Mesothelial cell of epicardium (in vitro differentiated cells): ENCODE data around the gene PSMD13. TPM values are rescaled to one million over a fixed set of nuclear protein-coding genes. Genes with fewer than 3 reads are reported as not detected.
"Not testable (repeated sequence)": the region's sequence is repeated elsewhere in the genome, so short reads cannot be mapped to it uniquely, and the experiment has no call there.

Experiments
- DNase-seq, 2 experiments: peaks; one replicate each; pipeline ENCODE4 v3.0.0; 2021; ENCODE audit warnings: low spot score in 2 of 2; ENCODE audit not compliant: unreplicated experiment in 2 of 2
- H3K27ac Mint-ChIP-seq: 2 replicates; pipeline ENCODE4 v1.8.0; 2021; ENCODE audit warnings: mixed read lengths
- H3K27me3 Mint-ChIP-seq: 2 replicates; pipeline ENCODE4 v1.8.0; 2021; ENCODE audit warnings: low read depth, mixed read lengths
- H3K36me3 Mint-ChIP-seq: 2 replicates; pipeline ENCODE4 v1.8.0; 2021; ENCODE audit warnings: mixed read lengths
- H3K4me1 Mint-ChIP-seq: 2 replicates; pipeline ENCODE4 v1.8.0; 2021; ENCODE audit warnings: mixed read lengths
- H3K4me3 Mint-ChIP-seq: 2 replicates; pipeline ENCODE4 v1.8.0; 2021; ENCODE audit warnings: mild to moderate bottlenecking, moderate library complexity, mixed read lengths
- H3K9me3 Mint-ChIP-seq: 2 replicates; pipeline ENCODE4 v1.8.0; 2021; ENCODE audit warnings: mixed read lengths
- CTCF ChIP-seq: fragments of 200-600 bp; sonication (generic); IDR thresholded peaks from one replicate; pipeline ENCODE4 v1.5.0; 2021; ENCODE audit warnings: antibody characterized with exemption; ENCODE audit not compliant: unreplicated experiment
- total RNA-seq: library from RNA; stranded (reverse); gene quantifications from 3 replicates; pipeline ENCODE4 v1.2.1, GENCODE V29; 2021

PSMD13 gene
- total RNA-seq, 1 donor from 2014 or later = 96.2 TPM

- Mint-ChIP-seq H3K4me1 (peaks cover 22% of the 10 kb centered on the region), H3K9me3 (no peaks in the 10 kb centered on the region)
Measured at GRCh38 chr11:235609-235996, 1.2 kb upstream of the PSMD13 start.

GRCh38 chr11:235997-236773 lies 591 bp upstream of the PSMD13 start, which contains the start of gene SIRT3:
Gene SIRT3, minus strand, starts transcription at chr11:236342. Its CDS starts 14 bp downstream, at chr11:236328.
- no peaks in the 10 kb centered on the region for H3K27me3 Mint-ChIP-seq
- no peaks in the 10 kb centered on the region for H3K9me3 Mint-ChIP-seq
- H3K27ac Mint-ChIP-seq = peak within 1 kb of the TSS; percentile 100
- H3K4me3 Mint-ChIP-seq = peak within 1 kb of the TSS; percentile 97
- TF ChIP-seq CTCF = no peak
- peak; percentile 67 to 85 for DNase-seq
- H3K36me3 Mint-ChIP-seq = peaks cover 12% of the 10 kb centered on the region
- H3K4me1 Mint-ChIP-seq = peaks cover 22% of the 10 kb centered on the region

More at GRCh38 chr11:235609-235996, 1.2 kb upstream of the PSMD13 start:
- Mint-ChIP-seq H3K27me3 (no peaks in the 10 kb centered on the region), H3K36me3 (peaks cover 12% of the 10 kb centered on the region), H3K4me3 (peak overlapping the region; percentile 91), H3K27ac (peak overlapping the region; percentile 94)
- no peak for DNase-seq
- TF ChIP-seq CTCF = no peak

GRCh38 chr11:238346-238745 lies 1.6 kb downstream of the PSMD13 start:
- not testable (repeated sequence) for H3K27me3 Mint-ChIP-seq, H3K9me3 Mint-ChIP-seq, DNase-seq
- Mint-ChIP-seq H3K4me3 (peak overlapping the region; percentile 97), H3K36me3 (peaks cover 19% of the 10 kb centered on the region), H3K4me1 (peaks cover 22% of the 10 kb centered on the region), H3K27ac (peak overlapping the region; percentile 12)

- Mint-ChIP-seq H3K27me3 (no peaks in the 10 kb centered on the region), H3K36me3 (peaks cover 27% of the 10 kb centered on the region), H3K9me3 (no peaks in the 10 kb centered on the region), H3K27ac (no peak overlapping the region), H3K4me3 (no peak overlapping the region), H3K4me1 (peaks cover 17% of the 10 kb centered on the region)
- TF ChIP-seq CTCF = no peak
- no peak for DNase-seq
Measured at GRCh38 chr11:240315-240714, 3.5 kb downstream of the PSMD13 start.

- DNase-seq = no peak
- Mint-ChIP-seq H3K4me1 (peaks cover 14% of the 10 kb centered on the region), H3K9me3 (no peaks in the 10 kb centered on the region), H3K27ac (no peak overlapping the region), H3K27me3 (no peaks in the 10 kb centered on the region), H3K4me3 (no peak overlapping the region), H3K36me3 (peaks cover 35% of the 10 kb centered on the region)
- TF ChIP-seq CTCF = no peak
Measured at GRCh38 chr11:241634-242033, 4.9 kb downstream of the PSMD13 start.

- Mint-ChIP-seq H3K36me3 (peaks cover 50% of the 10 kb centered on the region), H3K9me3 (no peaks in the 10 kb centered on the region), H3K4me3 (no peak overlapping the region), H3K4me1 (no peaks in the 10 kb centered on the region), H3K27me3 (no peaks in the 10 kb centered on the region), H3K27ac (no peak overlapping the region)
- no peak for DNase-seq
- TF ChIP-seq CTCF = no peak
Measured at GRCh38 chr11:244376-244775, 7.6 kb downstream of the PSMD13 start.
